Muscle of back (tissue), 11 donors: ENCODE measurements around the gene CDHR2. TPM values are rescaled to one million over a fixed set of nuclear protein-coding genes. Genes with fewer than 3 reads are reported as not detected.

Experiments used
- DNase-seq, 3 donors: peaks; one replicate each; pipeline versions ENCODE4 v3.0.0 to v3.0.0-alpha.2; 2013
- polyA plus RNA-seq, 10 donors: library from polyadenylated mRNA; unstranded; fragments of 120-200 nt; gene quantifications; one replicate each; pipeline ENCODE4 v1.2.1, GENCODE V29; 2013; ENCODE audit not compliant: insufficient read length in 10 of 10

Gene CDHR2
- polyA plus RNA-seq, 10 donors: 0.27 to 0.88 (median 0.49) TPM; not detected in 2

DNA sequence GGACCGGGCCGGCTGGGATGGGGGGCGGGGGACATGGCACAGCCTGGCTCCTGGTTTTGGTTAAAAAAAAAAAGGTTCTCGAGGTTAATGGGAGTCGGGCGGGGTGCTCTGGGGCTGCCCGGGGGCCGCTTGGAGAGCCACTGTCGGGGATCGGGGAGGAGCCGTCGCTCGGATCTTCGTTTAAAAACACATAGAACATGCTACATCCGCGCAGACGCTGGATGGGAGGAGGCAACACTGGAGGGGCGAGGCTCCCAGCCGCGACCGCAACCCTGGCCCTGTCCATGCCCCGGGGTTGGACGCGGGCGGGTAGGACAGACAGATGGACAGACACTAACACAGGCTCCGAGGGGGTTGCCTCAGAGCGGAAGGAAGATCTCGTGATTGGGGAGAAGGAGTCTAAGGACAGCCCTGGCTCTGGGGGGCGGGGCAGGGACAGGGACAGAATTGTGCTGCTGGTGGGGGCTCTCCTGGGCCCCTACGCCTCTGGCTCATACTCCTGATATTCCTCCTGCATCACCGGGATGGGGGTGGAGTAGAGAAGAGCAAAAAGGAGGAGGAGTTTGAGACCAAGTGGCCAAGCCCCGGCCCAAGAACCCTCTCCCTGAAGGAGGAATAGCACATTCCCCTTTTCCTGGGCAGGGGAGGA lies 71.3 kb downstream of the CDHR2 start:
- no peak for DNase-seq

DNA sequence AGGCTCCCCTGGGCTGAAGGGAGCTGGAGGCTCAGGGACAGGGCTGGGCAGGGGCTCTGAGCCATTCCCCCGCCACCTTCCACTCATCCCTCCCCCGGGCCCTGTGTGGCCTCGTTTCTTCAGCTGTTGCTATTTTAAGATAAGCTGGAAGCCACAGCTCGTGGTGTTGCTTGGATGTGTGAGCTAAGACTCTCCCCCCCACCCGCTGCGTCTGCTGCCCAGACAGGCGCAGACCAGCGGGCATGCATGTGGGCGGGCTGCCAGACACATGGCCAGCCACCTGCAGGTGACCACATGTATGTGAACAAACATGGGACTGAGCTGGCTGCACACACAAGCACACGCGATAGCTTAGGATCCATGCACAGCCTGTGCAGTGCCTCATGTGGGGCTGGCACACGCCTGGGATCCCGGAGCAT lies 72.5 kb downstream of the CDHR2 start:
- DNase-seq: no peak

DNA sequence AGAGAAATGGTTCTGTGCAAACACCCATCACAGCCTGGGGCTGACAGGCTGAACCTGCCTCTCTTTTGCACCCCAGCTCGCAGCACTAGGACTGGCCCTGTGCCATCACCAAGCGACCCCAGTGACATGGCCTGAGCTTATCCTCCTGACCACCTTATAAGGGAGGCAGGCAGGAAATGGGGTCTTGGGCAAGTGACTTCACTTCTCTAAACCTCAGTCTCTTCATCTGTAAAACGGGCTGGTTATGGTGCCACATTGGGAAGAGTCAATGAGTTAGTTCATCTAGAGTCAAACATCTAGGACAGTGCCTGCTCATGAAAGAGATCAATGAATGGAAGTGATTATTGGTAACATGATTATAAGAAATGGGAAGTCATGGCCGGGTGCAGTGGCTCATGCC lies 75.0 kb downstream of the CDHR2 start:
- DNase-seq: no peak

GRCh38 chr5:176624938-176625337 lies 75.8 kb downstream of the CDHR2 start:
- DNase-seq: no peak

- DNase-seq: no peak
Measured at GRCh38 chr5:176625512-176625911, 76.4 kb downstream of the CDHR2 start.

DNA sequence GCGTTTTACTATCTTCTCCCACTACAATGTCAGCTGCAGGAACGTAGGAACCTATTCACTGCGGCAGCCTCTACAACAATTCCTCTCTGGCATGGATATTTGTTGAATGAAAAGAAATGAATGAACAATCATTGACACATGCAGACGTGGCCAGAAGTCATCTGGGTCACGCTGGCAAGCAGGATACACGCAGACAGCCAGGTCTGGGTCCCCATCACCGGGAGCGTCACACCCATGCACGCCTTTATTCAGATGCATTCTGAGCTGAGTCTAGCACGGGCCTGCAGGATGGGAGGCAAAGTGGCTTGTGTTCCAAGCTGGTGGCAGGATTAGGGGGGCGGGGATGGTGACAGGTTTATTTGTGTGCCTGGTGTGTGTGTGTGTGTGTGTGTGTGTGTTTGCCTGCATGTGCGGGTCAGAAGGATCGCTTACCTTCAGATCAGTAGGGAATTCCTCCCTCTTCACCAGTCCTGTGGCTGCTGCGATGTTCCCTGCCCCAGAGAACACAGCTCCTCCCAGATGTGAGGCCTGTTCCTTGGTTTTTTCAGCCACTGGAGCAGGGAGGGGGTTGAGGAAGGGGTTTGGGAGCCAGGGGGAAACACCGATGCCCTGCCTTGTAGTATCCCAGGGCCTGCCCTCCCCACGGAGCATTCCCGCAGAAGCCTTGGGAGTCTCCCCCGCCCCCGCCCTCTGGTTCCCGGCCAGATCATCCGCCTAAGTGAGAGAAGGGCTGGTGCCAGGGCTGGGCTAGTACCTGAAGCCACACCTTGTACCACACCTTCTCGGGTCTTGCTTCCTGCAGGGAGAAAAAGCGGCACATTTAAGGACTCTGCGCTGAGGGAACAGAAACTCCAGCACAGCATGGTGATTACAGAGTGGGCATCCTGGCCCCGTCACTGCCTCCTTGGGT lies 77.1 kb downstream of the CDHR2 start:
- no peak for DNase-seq

DNA sequence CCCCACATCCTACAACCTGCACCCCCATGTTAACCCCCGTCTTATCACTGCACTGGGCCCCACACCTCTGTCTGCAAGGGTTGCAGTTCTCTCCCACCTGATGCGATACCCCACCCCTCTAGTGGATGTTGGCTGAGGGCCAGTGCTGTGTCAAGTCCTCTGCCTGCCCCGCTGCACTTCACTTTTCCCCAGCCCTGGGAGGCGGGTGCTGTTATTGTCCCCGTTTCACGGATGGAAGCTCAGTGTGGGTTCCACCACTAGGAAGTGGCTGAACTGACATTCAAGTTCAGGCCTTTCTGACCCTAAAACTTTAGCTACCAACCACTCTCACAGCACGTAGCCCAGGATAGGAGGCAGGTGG lies 77.7 kb downstream of the CDHR2 start:
- no peak for DNase-seq

GRCh38 chr5:176627582-176627981 lies 78.4 kb downstream of the CDHR2 start:
- DNase-seq: no peak

DNA sequence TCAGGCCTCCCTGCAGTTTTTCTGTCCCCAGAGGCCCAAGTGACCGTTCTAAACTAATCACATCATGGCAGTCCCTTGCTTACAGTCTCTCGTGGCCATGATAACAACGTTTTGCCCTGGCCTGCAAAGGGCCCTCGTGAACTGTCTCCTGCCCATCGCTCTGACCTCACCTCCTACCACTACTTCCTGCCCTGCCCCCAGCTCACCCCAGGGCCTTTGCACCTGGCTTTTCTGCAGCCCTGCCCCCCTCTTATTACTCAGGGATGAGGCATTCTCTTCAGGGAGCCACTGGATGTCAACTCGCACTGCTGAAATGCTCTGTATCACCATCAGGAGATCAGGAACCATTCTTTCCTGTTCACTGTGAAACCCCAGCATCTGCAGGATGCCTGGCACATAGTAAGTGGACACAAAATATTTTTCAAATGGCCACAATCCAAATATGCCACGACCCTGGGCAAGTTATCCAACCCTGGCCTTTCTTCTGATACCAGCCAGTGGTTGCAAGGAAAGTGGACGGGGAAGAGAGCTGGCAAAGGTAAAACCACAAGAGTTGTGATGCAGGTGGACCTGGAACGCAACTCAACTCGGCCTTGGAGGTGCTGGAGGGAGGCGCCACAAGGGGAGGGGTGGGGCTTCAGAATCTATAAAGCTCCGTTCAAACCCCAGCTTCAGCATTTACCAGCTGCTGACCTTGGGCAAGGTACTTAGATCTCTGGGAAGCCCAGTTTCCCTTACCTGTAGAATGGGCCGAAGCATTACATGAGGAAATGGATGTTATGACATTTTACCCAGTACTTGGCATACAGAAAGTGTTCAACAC lies 79.5 kb downstream of the CDHR2 start:
- no peak for DNase-seq

- no peak for DNase-seq
Measured at GRCh38 chr5:176629317-176629852, 80.2 kb downstream of the CDHR2 start.

DNA sequence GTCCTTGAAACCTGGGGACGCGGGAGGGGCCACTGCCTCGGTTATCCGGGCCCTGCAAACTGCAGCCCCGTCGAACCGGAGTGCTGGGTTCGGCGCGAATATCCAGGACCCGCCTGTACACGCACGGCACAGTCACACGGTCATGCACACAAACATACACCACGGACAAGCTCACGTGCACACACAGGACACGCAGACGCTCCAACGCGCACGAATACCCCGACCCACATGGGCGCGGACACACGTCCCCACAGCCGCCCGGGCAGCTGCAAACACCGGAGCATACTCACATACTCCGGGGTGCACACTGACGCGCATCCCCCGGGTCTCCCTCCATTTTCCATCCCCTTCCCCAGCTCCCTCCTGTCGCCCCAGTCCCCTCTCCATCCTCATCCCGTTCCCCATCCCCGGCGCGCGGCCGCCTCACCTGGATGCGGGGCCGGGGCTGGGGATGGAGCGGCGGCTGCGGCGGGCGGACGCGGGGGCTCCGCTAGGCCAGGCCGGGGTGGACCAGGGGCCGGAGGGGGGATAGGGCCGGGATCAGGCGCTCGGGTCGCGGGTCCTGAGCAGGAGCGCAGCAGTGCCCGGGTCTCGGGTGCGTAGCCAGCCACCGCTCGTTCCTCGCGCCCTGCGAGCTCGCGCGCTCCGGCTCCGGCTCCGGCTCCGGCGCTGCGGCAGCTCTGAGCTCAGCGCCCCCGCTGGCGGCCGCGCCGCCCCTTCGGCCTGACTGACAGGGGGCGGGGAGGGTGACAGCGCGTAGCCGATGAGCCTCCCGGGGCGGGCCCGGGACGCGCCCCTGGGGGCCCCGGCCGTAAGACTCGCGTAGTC lies 80.9 kb downstream of the CDHR2 start, which contains the start of the genes EIF4E1B and SNCB:
TSS of gene EIF4E1B (plus strand) at position 823 of the 828 bp plus-strand sequence. CDS start 12,113 bp downstream, outside the sequence.
TSS of gene SNCB (minus strand) at position 682 of the 828 bp plus-strand sequence. CDS start 880 bp downstream, outside the sequence.
- DNase-seq: peak in 2 of 3 donors; percentile 37 to 74

DNA sequence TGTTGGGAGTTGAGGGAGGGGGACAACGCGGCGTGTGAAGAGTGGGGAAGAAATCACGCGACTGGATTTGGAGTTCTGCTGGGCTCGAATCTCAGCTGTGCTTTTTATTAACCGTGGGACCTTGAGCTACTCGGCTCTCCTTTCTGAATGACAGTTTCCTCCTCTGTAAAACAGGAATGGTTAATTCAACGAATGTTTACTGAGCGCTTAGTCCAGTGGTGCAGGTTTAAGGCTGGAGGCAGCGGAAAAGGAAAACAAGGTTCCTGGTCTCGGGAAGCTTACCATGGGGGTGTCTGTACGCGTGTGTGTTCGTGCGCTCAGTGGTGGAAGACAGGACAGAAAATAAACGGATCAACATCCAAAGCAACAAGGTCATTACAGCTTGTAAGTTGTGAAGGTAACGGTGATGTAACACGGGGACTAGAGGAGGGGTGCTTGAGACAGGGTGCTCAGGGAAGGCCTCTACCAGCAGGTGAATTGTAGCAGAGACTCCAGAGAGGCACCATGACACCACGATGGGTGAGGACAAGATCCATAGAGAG lies 81.6 kb downstream of the CDHR2 start:
- DNase-seq: no peak

GRCh38 chr5:176631383-176632200 lies 82.5 kb downstream of the CDHR2 start:
- no peak for DNase-seq

DNA sequence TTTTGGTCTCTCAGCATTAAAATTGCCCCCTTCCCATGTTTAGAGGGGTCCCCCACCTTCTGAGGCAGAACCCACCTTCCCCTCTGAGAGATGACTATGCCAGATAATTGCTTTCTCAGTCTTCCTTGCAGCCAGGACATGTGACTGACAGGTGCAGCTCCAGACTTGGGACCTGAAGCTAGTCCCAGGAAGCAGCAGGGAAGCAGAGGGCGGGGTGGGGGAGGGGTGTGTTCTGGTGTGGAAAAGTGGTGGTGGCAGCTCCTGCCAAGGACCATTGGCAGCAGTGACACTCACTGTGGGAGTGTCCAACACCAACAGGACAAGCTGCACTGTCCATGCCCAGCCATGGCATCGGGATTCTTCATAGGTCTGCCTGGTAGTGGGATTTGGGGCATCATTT lies 83.6 kb downstream of the CDHR2 start:
- no peak for DNase-seq

DNA sequence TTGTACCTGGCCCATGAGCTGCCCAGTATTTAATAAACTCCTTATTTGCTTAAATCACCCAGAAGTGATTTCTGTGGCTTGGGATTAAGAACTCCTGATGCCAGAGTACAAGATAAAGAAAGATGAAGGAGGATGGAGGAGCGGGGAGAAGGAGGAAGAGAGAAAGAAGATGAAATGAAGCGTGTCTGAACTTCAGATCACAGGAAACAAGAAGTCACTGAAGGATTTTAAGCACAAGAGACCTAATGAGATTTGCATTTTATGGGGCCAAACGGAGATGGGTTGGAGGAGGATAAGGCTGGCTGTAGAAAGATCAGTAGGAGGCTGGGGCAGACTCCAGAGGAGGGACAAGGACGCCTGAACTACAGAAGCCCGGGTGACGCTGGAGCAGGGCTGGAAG lies 84.5 kb downstream of the CDHR2 start:
- no peak for DNase-seq

- no peak for DNase-seq
Measured at GRCh38 chr5:176636426-176636825, 87.3 kb downstream of the CDHR2 start.

- no peak for DNase-seq
Measured at GRCh38 chr5:176637556-176637955, 88.4 kb downstream of the CDHR2 start.

DNA sequence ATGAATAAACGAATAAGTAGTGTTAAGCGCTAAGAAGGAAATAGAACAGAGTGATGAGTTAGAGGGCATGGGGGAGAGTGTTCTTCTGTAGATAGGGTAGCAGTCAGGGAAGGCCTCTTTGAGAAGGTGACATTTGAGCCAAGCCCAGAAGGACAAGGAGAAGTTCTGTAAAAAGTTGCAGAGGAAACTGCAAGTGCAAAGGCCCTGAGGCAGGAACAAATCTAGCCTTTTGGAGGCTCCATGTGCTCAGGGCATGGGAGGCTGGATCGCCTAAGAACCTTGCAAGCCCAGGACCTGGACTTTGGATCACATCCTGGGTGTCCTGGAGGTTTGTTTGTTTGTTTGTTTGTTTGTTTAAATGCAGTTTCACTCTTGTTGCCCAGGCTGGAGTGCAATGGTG lies 89.3 kb downstream of the CDHR2 start:
- no peak for DNase-seq

- no peak for DNase-seq
Measured at GRCh38 chr5:176639208-176639607, 90.1 kb downstream of the CDHR2 start.

GRCh38 chr5:176639981-176640380 lies 90.8 kb downstream of the CDHR2 start:
- DNase-seq: peak in 2 of 3 donors; percentile 20 to 53
